ENCODE data around the gene ASF1A. TPM values are rescaled to one million over a fixed set of nuclear protein-coding genes. Genes with fewer than 3 reads are reported as not detected.

Gene ASF1A
- total and polyA plus RNA-seq, 2 experiments from 2014 or later, result 25.4 to 72.2 TPM

DNA sequence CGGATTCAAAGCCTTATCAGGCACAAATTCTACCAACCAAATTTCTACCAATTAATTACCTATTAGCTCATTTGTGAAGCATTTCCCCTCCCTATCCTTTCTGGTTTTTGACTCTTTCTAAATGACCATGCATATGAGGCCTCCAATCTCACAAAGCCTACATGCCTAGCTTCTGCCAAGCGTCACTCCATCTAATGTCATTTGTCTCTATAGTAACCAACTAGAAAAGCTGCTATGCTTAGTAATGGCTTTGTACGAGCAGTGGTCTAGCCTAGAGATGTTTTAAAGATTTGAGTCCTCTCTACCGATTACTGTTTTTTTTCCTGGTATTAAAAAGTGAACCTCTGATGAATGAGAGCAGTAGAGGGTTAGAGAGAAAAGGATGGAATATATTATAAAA is 4.8 kb upstream of the ASF1A start:
- H3K4me1 Mint-ChIP-seq, result peaks cover 28% of the 10 kb centered on the region
- Histone ChIP-seq H3K36me3 (ENCODE audit: insufficient read depth) (no peaks in the 10 kb centered on the region), H3K79me2 (replicated peaks; ENCODE audit: insufficient read depth) (peaks cover 44% of the 10 kb centered on the region), H3K27ac (ENCODE audit: low read depth) (no peak overlapping the region), H3K4me2 (no peak overlapping the region), H3K27me3 (ENCODE audit: insufficient read depth) (no peaks in the 10 kb centered on the region), H3K9me2 (ENCODE audit: insufficient read depth) (no peaks in the 10 kb centered on the region), H3K4me3 (no peak overlapping the region), H3F3A (replicated peaks; ENCODE audit: low read depth) (no peaks in the 10 kb centered on the region), H2AFZ (no peak overlapping the region), H4K20me1 (replicated peaks; ENCODE audit: insufficient read depth) (no peaks in the 10 kb centered on the region), H3K4me1 (ENCODE audit: insufficient read depth) (peaks cover 24% of the 10 kb centered on the region)
- no peak for DNase-seq (ENCODE audit: low spot score)
- H3K36me3 Mint-ChIP-seq (ENCODE audit: low read depth), result peaks cover 3% of the 10 kb centered on the region; the same call in 2 of the 3 replicates
- H3K4me3 Mint-ChIP-seq, result no peak overlapping the region
- no peak overlapping the region for H3K27ac Mint-ChIP-seq
- peaks cover 10% of the 10 kb centered on the region for H3K27me3 Mint-ChIP-seq (ENCODE audit: insufficient read depth, low read depth, poor library complexity)
- no peaks in the 10 kb centered on the region for H3K9me3 Mint-ChIP-seq
- no peak for TF ChIP-seq CREB1 (CRISPR knock-in tag; IDR thresholded peaks at IDR 0.05; ENCODE audit: low read depth)
- TF ChIP-seq, protein P1, sequence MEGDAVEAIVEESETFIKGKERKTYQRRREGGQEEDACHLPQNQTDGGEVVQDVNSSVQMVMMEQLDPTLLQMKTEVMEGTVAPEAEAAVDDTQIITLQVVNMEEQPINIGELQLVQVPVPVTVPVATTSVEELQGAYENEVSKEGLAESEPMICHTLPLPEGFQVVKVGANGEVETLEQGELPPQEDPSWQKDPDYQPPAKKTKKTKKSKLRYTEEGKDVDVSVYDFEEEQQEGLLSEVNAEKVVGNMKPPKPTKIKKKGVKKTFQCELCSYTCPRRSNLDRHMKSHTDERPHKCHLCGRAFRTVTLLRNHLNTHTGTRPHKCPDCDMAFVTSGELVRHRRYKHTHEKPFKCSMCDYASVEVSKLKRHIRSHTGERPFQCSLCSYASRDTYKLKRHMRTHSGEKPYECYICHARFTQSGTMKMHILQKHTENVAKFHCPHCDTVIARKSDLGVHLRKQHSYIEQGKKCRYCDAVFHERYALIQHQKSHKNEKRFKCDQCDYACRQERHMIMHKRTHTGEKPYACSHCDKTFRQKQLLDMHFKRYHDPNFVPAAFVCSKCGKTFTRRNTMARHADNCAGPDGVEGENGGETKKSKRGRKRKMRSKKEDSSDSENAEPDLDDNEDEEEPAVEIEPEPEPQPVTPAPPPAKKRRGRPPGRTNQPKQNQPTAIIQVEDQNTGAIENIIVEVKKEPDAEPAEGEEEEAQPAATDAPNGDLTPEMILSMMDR (conservative IDR thresholded peaks at IDR 0.05; ENCODE audit: low read depth in 2 of 2), result no peak
- TF ChIP-seq, protein P2, sequence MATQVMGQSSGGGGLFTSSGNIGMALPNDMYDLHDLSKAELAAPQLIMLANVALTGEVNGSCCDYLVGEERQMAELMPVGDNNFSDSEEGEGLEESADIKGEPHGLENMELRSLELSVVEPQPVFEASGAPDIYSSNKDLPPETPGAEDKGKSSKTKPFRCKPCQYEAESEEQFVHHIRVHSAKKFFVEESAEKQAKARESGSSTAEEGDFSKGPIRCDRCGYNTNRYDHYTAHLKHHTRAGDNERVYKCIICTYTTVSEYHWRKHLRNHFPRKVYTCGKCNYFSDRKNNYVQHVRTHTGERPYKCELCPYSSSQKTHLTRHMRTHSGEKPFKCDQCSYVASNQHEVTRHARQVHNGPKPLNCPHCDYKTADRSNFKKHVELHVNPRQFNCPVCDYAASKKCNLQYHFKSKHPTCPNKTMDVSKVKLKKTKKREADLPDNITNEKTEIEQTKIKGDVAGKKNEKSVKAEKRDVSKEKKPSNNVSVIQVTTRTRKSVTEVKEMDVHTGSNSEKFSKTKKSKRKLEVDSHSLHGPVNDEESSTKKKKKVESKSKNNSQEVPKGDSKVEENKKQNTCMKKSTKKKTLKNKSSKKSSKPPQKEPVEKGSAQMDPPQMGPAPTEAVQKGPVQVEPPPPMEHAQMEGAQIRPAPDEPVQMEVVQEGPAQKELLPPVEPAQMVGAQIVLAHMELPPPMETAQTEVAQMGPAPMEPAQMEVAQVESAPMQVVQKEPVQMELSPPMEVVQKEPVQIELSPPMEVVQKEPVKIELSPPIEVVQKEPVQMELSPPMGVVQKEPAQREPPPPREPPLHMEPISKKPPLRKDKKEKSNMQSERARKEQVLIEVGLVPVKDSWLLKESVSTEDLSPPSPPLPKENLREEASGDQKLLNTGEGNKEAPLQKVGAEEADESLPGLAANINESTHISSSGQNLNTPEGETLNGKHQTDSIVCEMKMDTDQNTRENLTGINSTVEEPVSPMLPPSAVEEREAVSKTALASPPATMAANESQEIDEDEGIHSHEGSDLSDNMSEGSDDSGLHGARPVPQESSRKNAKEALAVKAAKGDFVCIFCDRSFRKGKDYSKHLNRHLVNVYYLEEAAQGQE (IDR thresholded peaks at IDR 0.05; ENCODE audit: unreplicated experiment), result no peak
- TF ChIP-seq NANOG (IDR thresholded peaks at IDR 0.05; ENCODE audit: borderline replicate concordance), result no peak
- TF ChIP-seq JUNB (IDR thresholded peaks at IDR 0.05; ENCODE audit: unreplicated experiment), result no peak
- TF ChIP-seq, protein P3, sequence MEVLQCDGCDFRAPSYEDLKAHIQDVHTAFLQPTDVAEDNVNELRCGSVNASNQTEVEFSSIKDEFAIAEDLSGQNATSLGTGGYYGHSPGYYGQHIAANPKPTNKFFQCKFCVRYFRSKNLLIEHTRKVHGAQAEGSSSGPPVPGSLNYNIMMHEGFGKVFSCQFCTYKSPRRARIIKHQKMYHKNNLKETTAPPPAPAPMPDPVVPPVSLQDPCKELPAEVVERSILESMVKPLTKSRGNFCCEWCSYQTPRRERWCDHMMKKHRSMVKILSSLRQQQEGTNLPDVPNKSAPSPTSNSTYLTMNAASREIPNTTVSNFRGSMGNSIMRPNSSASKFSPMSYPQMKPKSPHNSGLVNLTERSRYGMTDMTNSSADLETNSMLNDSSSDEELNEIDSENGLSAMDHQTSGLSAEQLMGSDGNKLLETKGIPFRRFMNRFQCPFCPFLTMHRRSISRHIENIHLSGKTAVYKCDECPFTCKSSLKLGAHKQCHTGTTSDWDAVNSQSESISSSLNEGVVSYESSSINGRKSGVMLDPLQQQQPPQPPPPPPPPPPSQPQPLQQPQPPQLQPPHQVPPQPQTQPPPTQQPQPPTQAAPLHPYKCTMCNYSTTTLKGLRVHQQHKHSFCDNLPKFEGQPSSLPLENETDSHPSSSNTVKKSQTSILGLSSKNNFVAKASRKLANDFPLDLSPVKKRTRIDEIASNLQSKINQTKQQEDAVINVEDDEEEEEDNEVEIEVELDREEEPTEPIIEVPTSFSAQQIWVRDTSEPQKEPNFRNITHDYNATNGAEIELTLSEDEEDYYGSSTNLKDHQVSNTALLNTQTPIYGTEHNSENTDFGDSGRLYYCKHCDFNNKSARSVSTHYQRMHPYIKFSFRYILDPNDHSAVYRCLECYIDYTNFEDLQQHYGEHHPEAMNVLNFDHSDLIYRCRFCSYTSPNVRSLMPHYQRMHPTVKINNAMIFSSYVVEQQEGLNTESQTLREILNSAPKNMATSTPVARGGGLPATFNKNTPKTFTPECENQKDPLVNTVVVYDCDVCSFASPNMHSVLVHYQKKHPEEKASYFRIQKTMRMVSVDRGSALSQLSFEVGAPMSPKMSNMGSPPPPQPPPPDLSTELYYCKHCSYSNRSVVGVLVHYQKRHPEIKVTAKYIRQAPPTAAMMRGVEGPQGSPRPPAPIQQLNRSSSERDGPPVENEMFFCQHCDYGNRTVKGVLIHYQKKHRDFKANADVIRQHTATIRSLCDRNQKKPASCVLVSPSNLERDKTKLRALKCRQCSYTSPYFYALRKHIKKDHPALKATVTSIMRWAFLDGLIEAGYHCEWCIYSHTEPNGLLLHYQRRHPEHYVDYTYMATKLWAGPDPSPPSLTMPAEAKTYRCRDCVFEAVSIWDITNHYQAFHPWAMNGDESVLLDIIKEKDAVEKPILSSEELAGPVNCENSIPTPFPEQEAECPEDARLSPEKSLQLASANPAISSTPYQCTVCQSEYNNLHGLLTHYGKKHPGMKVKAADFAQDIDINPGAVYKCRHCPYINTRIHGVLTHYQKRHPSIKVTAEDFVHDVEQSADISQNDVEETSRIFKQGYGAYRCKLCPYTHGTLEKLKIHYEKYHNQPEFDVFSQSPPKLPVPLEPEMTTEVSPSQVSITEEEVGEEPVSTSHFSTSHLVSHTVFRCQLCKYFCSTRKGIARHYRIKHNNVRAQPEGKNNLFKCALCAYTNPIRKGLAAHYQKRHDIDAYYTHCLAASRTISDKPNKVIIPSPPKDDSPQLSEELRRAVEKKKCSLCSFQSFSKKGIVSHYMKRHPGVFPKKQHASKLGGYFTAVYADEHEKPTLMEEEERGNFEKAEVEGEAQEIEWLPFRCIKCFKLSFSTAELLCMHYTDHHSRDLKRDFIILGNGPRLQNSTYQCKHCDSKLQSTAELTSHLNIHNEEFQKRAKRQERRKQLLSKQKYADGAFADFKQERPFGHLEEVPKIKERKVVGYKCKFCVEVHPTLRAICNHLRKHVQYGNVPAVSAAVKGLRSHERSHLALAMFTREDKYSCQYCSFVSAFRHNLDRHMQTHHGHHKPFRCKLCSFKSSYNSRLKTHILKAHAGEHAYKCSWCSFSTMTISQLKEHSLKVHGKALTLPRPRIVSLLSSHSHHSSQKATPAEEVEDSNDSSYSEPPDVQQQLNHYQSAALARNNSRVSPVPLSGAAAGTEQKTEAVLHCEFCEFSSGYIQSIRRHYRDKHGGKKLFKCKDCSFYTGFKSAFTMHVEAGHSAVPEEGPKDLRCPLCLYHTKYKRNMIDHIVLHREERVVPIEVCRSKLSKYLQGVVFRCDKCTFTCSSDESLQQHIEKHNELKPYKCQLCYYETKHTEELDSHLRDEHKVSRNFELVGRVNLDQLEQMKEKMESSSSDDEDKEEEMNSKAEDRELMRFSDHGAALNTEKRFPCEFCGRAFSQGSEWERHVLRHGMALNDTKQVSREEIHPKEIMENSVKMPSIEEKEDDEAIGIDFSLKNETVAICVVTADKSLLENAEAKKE (CRISPR knock-in tag; IDR thresholded peaks at IDR 0.05), result no peak
- no peak for ATAC-seq
